Activated CD4-positive, alpha-beta T cell treated with anti-CD3 and anti-CD28 coated beads, Interleukin-10, Interleukin-2, amounts not matched to agents 100 ng/mL and 50 ng/mL, durations not matched to agents 16 hours and 8 hours (primary cell): ENCODE results near the gene UBN1.
A peak's percentile ranks its signal among the peaks of the same experiment; 100 is the strongest.

Experiments
- DNase-seq: peaks from one replicate; pipeline ENCODE4 v3.0.0-alpha.2; 2020

Gene UBN1

GRCh38 chr16:4859900-4860255 lies 12.6 kb downstream of the UBN1 start:
- DNase-seq = no peak

GRCh38 chr16:4860727-4861342 lies 13.6 kb downstream of the UBN1 start:
- DNase-seq = no peak

- DNase-seq = peak; percentile 12
Observed at GRCh38 chr16:4862639-4863038, 15.4 kb downstream of the UBN1 start.

- no peak for DNase-seq
Observed at GRCh38 chr16:4864728-4865127, 17.4 kb downstream of the UBN1 start.

- DNase-seq = no peak
Observed at GRCh38 chr16:4865231-4865860, 18.1 kb downstream of the UBN1 start.

GRCh38 chr16:4866586-4866985 lies 19.3 kb downstream of the UBN1 start:
- no peak for DNase-seq

- DNase-seq = no peak
Observed at GRCh38 chr16:4868026-4868425, 20.7 kb downstream of the UBN1 start.

- no peak for DNase-seq
Observed at GRCh38 chr16:4868535-4868934, 21.3 kb downstream of the UBN1 start.

GRCh38 chr16:4869147-4869805 lies 22.0 kb downstream of the UBN1 start:
- no peak for DNase-seq

GRCh38 chr16:4870138-4870671 lies 22.9 kb downstream of the UBN1 start:
- no peak for DNase-seq

- no peak for DNase-seq
Observed at GRCh38 chr16:4871071-4871470, 23.8 kb downstream of the UBN1 start.

- DNase-seq = no peak
Observed at GRCh38 chr16:4873091-4873490, 25.8 kb downstream of the UBN1 start.

- no peak for DNase-seq
Observed at GRCh38 chr16:4874666-4875065, 27.4 kb downstream of the UBN1 start.

- no peak for DNase-seq
Observed at GRCh38 chr16:4876646-4877379, 29.5 kb downstream of the UBN1 start.

- no peak for DNase-seq
Observed at GRCh38 chr16:4877380-4877685, 30.1 kb downstream of the UBN1 start.

- DNase-seq = no peak
Observed at GRCh38 chr16:4879049-4879448, 31.8 kb downstream of the UBN1 start.

GRCh38 chr16:4880006-4880580 lies 32.8 kb downstream of the UBN1 start:
- DNase-seq = no peak

GRCh38 chr16:4882000-4882632 lies 34.8 kb downstream of the UBN1 start:
- no peak for DNase-seq

GRCh38 chr16:4882633-4883285 lies 35.5 kb downstream of the UBN1 start:
- no peak for DNase-seq

GRCh38 chr16:4883501-4883900 lies 36.2 kb downstream of the UBN1 start:
- DNase-seq = no peak

GRCh38 chr16:4884209-4884608 lies 36.9 kb downstream of the UBN1 start:
- no peak for DNase-seq
